Measurements from ENCODE around the gene RWDD1.

Gene RWDD1

DNA sequence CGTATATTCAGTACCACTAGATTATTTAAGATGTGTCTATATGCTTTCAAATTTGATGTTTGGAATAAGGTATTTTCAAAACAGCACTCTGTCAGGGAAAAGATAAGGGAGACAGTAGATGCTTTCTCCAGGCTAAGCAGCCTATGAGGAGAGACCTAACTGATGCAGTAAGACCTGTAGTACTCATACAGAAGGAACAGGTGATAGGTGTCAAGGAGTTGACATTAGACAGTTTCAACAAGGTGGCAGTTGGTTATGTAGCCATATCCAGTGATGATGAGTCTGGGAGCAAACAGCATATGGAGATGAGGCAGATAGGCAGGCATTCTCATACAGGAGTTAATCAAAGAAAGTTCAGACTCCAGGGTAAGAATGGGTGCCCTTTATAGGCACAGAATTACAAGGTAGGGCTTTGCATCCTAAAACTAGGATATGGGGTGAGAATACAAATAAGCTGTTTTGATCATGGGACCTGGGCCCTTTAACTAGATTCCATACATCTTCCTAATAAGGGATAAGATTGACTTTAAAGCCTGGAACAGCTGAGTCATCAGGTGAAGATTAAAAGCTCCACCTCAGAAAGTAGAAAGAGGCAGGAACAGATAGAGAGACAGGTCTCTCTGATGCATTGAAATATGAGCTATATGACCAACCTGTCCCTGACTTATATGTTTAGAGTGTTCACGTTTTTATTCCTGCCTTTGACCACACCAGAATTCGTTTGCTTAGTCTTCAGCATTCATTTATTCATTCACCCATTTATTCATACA, 52.9 kb downstream of the RWDD1 start:
- TF ChIP-seq, protein P1, sequence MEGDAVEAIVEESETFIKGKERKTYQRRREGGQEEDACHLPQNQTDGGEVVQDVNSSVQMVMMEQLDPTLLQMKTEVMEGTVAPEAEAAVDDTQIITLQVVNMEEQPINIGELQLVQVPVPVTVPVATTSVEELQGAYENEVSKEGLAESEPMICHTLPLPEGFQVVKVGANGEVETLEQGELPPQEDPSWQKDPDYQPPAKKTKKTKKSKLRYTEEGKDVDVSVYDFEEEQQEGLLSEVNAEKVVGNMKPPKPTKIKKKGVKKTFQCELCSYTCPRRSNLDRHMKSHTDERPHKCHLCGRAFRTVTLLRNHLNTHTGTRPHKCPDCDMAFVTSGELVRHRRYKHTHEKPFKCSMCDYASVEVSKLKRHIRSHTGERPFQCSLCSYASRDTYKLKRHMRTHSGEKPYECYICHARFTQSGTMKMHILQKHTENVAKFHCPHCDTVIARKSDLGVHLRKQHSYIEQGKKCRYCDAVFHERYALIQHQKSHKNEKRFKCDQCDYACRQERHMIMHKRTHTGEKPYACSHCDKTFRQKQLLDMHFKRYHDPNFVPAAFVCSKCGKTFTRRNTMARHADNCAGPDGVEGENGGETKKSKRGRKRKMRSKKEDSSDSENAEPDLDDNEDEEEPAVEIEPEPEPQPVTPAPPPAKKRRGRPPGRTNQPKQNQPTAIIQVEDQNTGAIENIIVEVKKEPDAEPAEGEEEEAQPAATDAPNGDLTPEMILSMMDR (IDR thresholded peaks at IDR 0.05; ENCODE audit: low read length), result no peak
- TF ChIP-seq EZH2 (IDR thresholded peaks at IDR 0.05; ENCODE audit: borderline replicate concordance, low read length), result no peak
- Histone ChIP-seq H3K27ac (ENCODE audit: low read depth, low read length, poor library complexity, severe bottlenecking) (no peak overlapping the region), H3F3A (ENCODE audit: insufficient read depth, low read length) (no peaks in the 10 kb centered on the region), H3K9ac (ENCODE audit: low read length) (no peak overlapping the region), H3K36me3 (ENCODE audit: insufficient read depth, low read length) (no peaks in the 10 kb centered on the region), H3K4me3 (ENCODE audit: low read depth, low read length, poor library complexity, severe bottlenecking) (no peak overlapping the region), H3K79me2 (ENCODE audit: insufficient read depth, low read length) (no peaks in the 10 kb centered on the region), H2AFZ (ENCODE audit: low read length) (no peak overlapping the region), H3K4me1 (ENCODE audit: insufficient read depth, low read length, severe bottlenecking) (no peaks in the 10 kb centered on the region), H3K9me2 (ENCODE audit: low read depth, low read length) (no peaks in the 10 kb centered on the region), H3K4me2 (ENCODE audit: low read length) (no peak overlapping the region), H3K27me3 (ENCODE audit: insufficient read depth, low read length) (no peaks in the 10 kb centered on the region), H4K20me1 (ENCODE audit: insufficient read depth, low read length) (no peaks in the 10 kb centered on the region), H3K9me3 (ENCODE audit: low read length) (no peaks in the 10 kb centered on the region)

DNA sequence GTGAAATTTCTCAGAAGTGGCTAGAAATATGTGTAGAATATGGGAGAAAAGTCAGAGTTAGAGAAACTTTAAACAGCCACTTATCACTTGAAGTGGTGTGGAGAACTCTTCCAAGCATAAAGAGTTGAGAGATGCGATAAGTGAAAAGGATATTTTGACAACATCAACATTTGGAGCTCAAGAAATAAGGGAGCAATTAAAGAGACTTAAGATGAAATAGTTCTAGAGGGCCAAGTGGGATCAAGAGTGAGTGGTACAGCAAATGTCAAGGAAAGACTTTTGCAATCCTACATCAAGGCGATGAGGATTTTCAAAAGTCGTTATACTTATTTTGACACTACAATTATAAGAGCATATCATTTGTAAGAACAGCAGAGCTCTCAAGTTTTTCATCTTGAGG, 54.6 kb downstream of the RWDD1 start:
- Histone ChIP-seq H3K4me2 (ENCODE audit: low read length) (no peak overlapping the region), H3K4me1 (ENCODE audit: insufficient read depth, low read length, severe bottlenecking) (peaks cover 10% of the 10 kb centered on the region), H3K9me2 (ENCODE audit: low read depth, low read length) (no peaks in the 10 kb centered on the region), H3F3A (ENCODE audit: insufficient read depth, low read length) (no peaks in the 10 kb centered on the region), H3K9ac (ENCODE audit: low read length) (no peak overlapping the region), H2AFZ (ENCODE audit: low read length) (no peak overlapping the region), H4K20me1 (ENCODE audit: insufficient read depth, low read length) (no peaks in the 10 kb centered on the region), H3K27ac (ENCODE audit: low read depth, low read length, poor library complexity, severe bottlenecking) (no peak overlapping the region), H3K9me3 (ENCODE audit: low read length) (no peaks in the 10 kb centered on the region), H3K36me3 (ENCODE audit: insufficient read depth, low read length) (no peaks in the 10 kb centered on the region), H3K4me3 (ENCODE audit: low read depth, low read length, poor library complexity, severe bottlenecking) (no peak overlapping the region), H3K27me3 (ENCODE audit: insufficient read depth, low read length) (no peaks in the 10 kb centered on the region), H3K79me2 (ENCODE audit: insufficient read depth, low read length) (no peaks in the 10 kb centered on the region)
- TF ChIP-seq, protein P1 (IDR thresholded peaks at IDR 0.05; ENCODE audit: low read length), result no peak
- no peak for TF ChIP-seq EZH2 (IDR thresholded peaks at IDR 0.05; ENCODE audit: borderline replicate concordance, low read length)

DNA sequence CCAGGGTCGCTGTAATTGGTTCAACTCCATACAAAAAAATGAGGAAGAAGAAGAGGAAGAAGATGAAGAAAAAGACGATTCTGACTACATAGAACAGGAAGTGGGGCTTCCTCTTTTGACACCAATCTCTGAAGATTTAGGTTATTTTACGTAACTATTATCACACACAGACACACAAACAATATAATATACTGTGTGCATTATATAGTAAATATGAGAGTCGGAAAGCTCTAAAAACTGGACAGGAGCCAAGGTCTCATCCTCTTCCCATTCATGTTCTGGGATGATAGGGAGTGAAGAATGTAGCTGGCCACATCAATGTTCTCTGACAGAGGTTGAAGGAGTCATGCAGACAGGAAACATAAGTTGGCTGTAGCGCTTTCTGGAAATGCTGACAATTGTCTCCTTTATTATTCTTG, 58.3 kb downstream of the RWDD1 start:
- Histone ChIP-seq H3K27ac (ENCODE audit: low read depth, low read length, poor library complexity, severe bottlenecking) (no peak overlapping the region), H3K4me3 (ENCODE audit: low read depth, low read length, poor library complexity, severe bottlenecking) (no peak overlapping the region), H3K9ac (ENCODE audit: low read length) (no peak overlapping the region), H3K36me3 (ENCODE audit: insufficient read depth, low read length) (peaks cover 13% of the 10 kb centered on the region), H3K4me2 (ENCODE audit: low read length) (no peak overlapping the region), H3K9me2 (ENCODE audit: low read depth, low read length) (no peaks in the 10 kb centered on the region), H3K27me3 (ENCODE audit: insufficient read depth, low read length) (no peaks in the 10 kb centered on the region), H3K9me3 (ENCODE audit: low read length) (no peaks in the 10 kb centered on the region), H3K79me2 (ENCODE audit: insufficient read depth, low read length) (no peaks in the 10 kb centered on the region), H3K4me1 (ENCODE audit: insufficient read depth, low read length, severe bottlenecking) (peaks cover 10% of the 10 kb centered on the region), H2AFZ (ENCODE audit: low read length) (no peak overlapping the region), H4K20me1 (ENCODE audit: insufficient read depth, low read length) (no peaks in the 10 kb centered on the region), H3F3A (ENCODE audit: insufficient read depth, low read length) (no peaks in the 10 kb centered on the region)
- TF ChIP-seq, protein P1 (IDR thresholded peaks at IDR 0.05; ENCODE audit: low read length), result no peak
- no peak for TF ChIP-seq EZH2 (IDR thresholded peaks at IDR 0.05; ENCODE audit: borderline replicate concordance, low read length)
